Stimulated activated CD8-positive, alpha-beta memory T cell treated with anti-CD3 and anti-CD28 coated beads, Interleukin-12 subunit alpha, Interleukin-12 subunit beta, amount 100 ng/mL, for 4 hours (primary cell): Measurements from ENCODE around the gene TK2.
A peak's percentile ranks its signal among the peaks of the same experiment; 100 is the strongest.
"Not testable (repeated sequence)": the region's sequence is repeated elsewhere in the genome, so short reads cannot be mapped to it uniquely, and the experiment has no call there.

Experiments
- DNase-seq: peaks from one replicate; pipeline ENCODE4 v3.0.0-alpha.2; 2020; ENCODE audit warnings: low read depth

TK2 gene

DNA sequence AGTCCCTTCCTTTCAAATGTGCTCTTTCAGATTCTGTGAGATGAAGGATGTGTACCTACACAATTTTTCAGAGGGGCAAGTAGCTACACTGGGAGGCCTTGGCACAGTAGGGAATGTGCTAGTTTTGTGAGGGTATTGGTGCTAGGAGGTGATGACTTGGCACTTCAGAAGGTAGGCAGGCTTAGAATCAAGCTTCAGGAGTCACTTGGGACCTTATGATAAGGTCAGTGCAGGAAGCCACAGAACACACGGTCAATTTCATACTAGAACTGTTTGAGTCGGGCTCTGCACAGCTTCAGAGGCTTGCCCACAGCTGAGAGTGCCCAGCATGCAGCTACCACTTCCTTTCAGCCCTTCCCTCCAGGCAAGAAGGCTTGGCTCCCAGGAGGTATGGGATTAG lies 22.4 kb upstream of the TK2 start:
- no peak for DNase-seq

DNA sequence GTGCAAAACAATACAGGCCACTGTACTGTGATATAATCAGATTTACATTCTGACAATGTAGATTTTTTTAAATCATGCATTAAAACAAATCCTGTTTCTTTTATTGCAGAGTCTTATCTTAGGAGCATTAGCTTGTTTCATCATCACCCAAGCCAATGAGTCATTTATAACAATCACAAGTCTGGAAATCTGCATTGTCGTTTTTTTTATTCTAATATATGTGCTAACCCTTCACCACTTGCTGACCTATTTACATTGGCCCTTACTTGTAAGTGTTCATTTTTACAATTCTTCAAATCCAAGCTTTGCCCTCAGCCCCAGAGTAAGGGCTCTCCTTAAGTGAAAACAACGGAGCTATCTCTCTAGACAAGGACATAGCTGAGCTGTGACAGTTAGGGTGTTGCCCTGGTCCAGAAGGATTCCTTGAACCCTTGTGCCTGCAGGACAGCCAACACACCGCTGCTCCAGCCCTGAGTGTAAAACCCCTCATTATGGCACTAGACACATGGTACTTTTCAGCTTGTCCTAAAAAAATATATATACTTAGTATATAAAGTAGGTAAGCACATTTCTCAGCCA lies 20.0 kb upstream of the TK2 start:
- no peak for DNase-seq

GRCh38 chr16:66569131-66569530 lies 19.2 kb upstream of the TK2 start:
- no peak for DNase-seq

- no peak for DNase-seq
Measured at GRCh38 chr16:66568355-66568754, 18.4 kb upstream of the TK2 start.

DNA sequence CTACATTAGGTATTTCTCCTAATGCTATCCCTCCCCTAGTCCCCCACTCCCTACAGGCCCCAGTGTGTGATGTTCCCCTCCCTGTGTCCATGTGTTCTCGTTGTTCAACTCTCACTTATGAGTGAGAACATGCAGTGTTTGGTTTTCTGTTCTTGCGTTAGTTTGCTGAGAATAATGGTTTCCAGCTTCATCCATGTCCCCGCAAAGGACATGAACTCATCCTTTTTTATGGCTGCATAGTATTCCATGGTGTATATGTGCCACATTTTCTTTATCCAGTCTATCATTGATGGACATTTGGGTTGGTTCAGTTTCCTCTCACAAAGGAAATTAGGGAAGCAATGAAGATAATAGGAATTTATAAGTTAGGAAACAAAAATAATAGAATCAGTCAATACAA lies 17.3 kb upstream of the TK2 start:
- not testable (repeated sequence) for DNase-seq

DNA sequence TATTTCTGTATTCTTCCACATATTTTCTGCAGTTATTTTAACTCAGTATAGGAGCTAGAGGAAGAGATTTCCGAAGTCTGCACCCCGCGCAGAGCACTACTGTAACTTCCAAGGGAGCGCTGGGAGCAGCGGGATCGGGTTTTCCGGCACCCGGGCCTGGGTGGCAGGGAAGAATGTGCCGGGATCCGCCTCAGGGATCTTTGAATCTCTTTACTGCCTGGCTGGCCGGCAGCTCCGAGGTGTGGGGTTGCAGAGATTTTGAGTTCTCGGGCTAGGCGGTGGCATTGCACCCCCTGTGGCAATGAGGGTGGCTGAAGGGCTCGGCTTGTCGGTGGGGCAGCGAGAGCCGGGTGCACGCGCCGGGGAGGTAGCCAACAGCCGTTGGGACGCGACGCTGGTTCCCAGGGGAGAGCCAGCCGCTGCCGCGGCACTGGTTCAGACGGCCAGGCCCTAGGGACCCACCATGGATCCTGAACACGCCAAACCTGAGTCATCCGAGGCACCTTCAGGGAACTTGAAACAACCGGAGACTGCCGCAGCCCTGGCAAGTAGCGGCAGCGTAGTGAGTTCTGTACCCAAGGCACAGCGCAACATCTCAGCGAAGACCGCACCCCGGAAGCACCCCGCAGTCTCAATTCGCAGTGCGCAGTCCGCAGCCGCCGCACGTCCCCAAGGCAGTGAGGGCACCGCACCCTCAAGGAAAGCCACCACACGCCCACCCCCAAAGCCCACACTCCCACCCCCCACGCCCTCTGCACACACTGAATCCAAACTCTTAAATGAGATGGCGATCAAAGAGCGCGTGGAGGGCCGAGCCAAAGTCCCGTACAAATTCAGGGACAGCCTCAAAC lies 16.4 kb upstream of the TK2 start, which contains the start of gene CMTM1:
TSS of gene CMTM1 (plus strand) at position 389 of the 851 bp plus-strand sequence. CDS start at position 464, 75 bp downstream.
- DNase-seq = no peak

DNA sequence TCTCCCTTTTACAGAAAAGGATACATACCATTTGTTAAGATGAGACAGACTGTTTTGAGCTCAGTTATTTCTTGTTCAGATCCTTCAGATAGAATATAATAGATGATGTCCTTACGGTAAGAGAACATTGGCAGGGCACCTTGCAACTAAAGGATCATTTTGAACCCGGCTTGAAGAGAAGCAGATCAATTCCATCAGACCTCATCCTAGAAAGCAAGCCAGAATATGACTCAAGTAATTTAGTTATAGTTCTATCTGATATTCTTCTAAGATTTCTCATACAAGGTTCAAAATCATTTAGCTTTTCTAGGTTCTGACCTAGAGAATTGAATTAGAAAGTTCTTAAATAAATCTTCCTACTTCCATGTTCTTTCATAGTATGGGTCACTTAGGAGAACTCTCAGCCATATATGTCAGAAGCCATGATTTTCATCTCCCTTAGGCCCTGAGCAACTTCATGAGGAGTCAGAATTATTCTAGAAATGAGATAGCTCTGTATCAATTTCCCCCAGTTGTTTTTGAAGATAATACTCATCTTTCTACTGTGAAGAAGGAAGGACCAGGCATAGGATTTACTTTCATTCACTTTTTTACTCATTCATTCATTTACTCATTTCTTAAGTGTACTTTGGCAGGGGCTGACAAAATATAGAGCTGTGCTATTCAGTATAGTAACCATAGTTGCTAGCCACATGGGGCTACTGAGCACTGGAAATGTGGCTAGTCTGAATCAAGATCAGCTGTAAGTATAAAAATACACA lies 13.8 kb upstream of the TK2 start:
- no peak for DNase-seq

- DNase-seq = no peak
Measured at GRCh38 chr16:66562986-66563385, 13.1 kb upstream of the TK2 start.

DNA sequence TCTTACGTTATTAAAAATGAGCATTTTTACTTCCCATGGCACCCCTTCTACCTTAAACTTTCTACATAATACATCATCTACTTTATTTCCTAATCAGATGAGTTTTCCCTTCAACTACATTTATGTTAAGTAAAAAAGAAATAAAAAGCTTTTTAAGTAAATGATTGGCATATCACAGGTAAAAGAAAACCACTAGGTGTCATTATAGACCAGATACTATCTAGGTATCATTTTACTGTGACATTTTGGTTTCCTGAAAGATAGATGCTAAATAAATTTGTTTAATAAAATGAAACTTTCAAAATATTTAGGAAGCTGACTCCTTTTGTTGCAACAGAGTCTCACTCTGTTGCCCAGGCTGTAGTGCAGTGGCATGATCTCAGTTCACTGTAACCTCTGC lies 12.5 kb upstream of the TK2 start:
- no peak for DNase-seq

GRCh38 chr16:66561381-66562080 lies 11.6 kb upstream of the TK2 start:
- no peak for DNase-seq

DNA sequence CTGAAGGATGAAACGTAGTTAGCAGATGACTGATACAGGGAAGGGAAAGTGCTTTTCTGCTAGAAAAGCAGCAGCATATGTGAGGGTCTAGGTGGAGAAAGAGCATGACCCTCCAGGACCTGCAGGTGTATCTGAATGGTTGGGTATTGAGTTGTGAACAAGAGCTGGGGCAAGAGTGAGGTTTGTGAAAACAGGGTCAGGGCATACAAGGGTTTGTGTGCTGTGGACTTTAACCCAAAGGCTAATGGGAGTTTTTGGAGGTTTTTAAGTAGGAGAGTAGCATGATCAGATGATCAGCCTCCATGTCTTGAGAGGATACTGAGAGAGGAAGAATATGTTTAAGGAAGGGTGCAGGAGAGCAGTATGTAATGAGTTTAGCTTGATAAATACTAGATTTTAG lies 10.2 kb upstream of the TK2 start:
- DNase-seq = no peak

GRCh38 chr16:66554495-66554894 lies 4.6 kb upstream of the TK2 start:
- DNase-seq = no peak

DNA sequence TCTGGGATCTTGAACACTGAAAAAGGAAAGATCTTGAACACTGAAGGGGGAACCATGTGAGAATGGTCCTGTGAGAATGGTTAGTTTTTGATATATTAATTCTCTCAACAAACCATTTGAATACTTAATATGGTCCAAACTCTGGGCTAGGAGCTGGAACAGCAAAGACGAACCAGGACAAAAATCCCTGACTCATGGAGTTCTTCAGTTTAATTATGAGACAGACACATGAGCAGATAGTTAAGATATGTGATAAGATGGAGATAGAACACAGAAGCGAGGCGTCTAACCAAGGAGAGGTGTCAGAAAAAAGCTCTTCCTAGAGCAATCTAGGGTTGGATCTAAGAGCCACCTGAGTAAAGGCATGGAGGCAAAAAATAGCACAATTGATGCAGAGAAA lies 4.1 kb upstream of the TK2 start:
- DNase-seq = no peak

DNA sequence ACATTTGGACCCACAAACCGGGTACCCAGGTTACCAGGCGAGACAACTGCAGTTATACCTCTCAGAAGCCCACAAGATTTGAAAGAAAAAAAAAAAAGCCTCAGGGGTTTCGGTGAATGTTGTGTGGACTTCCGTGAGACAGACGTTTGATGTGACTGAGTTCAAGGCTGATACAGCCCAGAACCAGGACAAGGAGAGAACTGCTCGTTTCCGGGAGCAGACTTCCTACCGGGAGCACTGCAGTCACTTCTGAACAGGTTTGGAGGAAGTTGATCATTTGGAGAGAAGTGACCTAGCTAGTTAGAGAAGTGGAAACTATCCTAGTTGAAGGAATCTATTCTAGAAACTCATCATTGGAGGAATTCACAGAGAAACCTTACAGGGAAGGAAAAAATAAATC lies 3.3 kb upstream of the TK2 start:
- DNase-seq = no peak

GRCh38 chr16:66552286-66553177 lies 2.6 kb upstream of the TK2 start, which contains the start of gene CKLF:
Gene CKLF, plus strand, starts transcription at chr16:66552576. Its CDS starts 140 bp downstream, at chr16:66552716.
- DNase-seq = peak; percentile 87

DNA sequence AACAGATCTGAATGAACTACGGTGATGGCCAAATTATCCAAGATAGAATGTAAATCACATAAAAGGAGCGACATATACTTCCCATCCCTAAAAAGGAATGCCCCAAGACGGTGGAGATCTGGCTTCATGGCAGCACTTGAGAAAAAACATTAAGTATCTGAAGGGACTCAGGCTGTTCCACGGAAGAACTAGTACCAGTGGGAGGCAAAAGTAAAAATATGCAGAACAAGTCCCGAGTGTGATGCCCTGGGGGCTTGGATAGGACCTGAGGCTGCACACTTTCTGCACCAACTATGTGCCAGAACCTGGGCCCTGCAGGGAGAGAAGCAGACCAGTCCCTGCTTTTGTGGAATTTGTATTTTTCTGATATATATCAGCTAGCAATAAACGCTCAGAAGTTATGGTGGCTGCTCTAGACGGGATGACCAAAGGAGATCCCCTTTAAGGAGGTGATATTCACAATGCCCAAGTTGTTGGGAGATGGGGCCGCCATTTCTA lies 1.9 kb upstream of the TK2 start:
- no peak for DNase-seq

GRCh38 chr16:66551348-66551759 lies 1.4 kb upstream of the TK2 start:
- DNase-seq = peak; percentile 25

- no peak for DNase-seq
Measured at GRCh38 chr16:66548868-66549267, 1.1 kb downstream of the TK2 start.

GRCh38 chr16:66548068-66548467 lies 1.9 kb downstream of the TK2 start:
- DNase-seq = no peak

DNA sequence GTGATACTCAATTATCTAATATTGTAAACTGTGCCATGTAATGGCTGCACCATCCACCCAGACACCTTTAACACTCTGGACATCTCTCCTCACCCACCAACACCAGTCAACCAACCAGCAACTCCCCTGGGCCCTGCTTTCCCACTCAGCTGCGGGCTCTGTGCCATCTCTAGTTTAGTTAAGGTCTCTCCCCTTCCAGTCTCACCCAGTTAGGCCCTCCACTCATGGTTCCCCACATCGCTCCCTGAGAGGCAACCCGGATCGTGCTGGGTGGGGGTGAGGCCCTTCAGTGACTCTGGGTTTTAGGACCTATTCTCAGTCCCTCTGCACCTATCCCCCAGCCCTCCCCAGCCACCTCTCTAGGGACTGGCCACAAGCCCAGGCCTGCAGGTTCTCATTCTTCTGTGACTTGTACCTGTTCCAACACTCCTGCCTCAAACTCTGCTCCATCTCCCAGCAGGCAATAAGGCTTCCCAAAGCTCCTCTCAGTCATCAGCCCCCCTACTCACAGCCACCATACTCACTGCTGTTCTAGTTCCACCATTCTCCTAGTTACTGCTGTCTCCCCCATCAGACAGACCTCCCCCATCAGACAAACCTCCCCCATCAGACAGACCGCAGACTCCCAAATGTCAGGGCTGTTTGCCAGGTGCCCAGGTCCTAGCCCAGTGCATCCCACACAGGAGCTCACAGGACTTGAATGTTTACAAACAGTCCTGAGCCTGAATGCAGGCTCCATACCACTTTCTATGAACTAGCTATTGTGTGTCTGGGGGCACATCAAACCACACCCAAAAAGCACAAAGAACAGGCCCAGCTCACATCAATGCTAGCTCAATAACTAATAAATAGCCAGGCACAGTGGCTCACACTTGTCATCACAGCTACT lies 2.6 kb downstream of the TK2 start:
- no peak for DNase-seq
